Ovary (tissue), 3 donors: ENCODE results near the gene ANGPTL8.

Source experiments
- CTCF ChIP-seq, 3 donors: fragments of 450-650 bp in 2 of 3; fragments of 200-600 bp in 1 of 3; IDR thresholded peaks; one replicate each; pipeline versions ENCODE4 v1.5.1 to v1.8.0; 2016 to 2022; ENCODE audit warnings: antibody characterized with exemption in 3 of 3, mild to moderate bottlenecking in 1 of 3
- EP300 ChIP-seq: sonication (generic); formaldehyde crosslinking; IDR thresholded peaks from one replicate; pipeline ENCODE4 v1.6.1; 2017; ENCODE audit warnings: antibody characterized with exemption
- POLR2A ChIP-seq: fragments of 450-650 bp; IDR thresholded peaks from one replicate; pipeline ENCODE4 v1.6.1; 2017; ENCODE audit warnings: antibody characterized with exemption, mild to moderate bottlenecking, moderate library complexity
- donor health status: DM: no; HTN: no; CAD: no.

GRCh38 chr19:11194173-11194572 is 45.2 kb upstream of the ANGPTL8 start:
- TF ChIP-seq CTCF (IDR thresholded peaks at IDR 0.05) = no peak
- no peak for TF ChIP-seq POLR2A
- no peak for TF ChIP-seq EP300
